ENCODE measurements around the gene FEN1. TPM values are rescaled to one million over a fixed set of nuclear protein-coding genes. Genes with fewer than 3 reads are reported as not detected.

FEN1 gene
- total RNA-seq, 1 experiment from 2014 or later, result 89.5 TPM

DNA sequence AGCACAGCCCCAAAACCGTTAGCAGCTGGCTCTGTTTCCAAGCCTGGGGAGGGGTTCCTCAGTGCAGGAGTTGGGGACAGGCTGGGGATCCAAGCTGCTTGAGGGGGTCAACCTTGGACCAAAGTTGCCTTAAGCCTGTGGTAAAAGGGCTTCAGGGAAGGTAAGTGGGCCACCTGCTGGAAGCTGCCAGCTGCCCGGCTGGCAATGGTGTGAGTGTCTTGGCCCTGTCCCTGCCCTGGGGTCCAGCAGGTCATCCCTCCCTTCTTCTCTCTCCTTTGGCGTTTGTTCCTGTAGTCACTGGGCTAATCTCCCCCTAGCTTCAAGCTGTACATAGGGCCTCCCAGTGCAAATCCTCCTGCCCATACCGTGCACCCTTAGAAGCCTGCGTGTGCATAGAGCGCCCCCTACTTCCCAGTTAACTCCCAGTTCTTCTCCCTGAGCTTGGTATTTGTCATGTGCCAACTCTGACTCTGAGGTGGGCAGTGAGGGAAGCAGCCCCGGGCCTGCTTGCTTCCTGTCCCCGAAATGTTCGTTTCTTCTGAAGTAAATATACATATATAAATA is 4.7 kb upstream of the FEN1 start (continued):
- TF ChIP-seq TCF7L2 (IDR thresholded peaks at IDR 0.05; ENCODE audit: borderline replicate concordance, extremely low read depth, insufficient read depth, insufficient read length) (no peak), CTCF (IDR thresholded peaks at IDR 0.05 in 2 of 3, conservative IDR thresholded peaks at IDR 0.05 in 1 of 3; ENCODE audit: borderline replicate concordance in 1 of 3, insufficient read depth in 1 of 3, low read depth in 2 of 3, low read length in 2 of 3) (peak; percentile 77 to 97 (median 82)), JUND (IDR thresholded peaks at IDR 0.05) (no peak), CBX3 (IDR thresholded peaks at IDR 0.05; ENCODE audit: low read depth) (no peak), POLR2A (IDR thresholded peaks at IDR 0.05; ENCODE audit: borderline replicate concordance, extremely low read depth, insufficient read depth, insufficient read length) (no peak)

GRCh38 chr11:61791737-61792309 is 888 bp upstream of the FEN1 start:
- H3K36me3 ChIP-seq (ENCODE audit: control insufficient read depth in 1 of 2, insufficient read depth in 2 of 2, low read length in 2 of 2), result peaks cover 24 to 52% of the 10 kb centered on the region in 2 experiments; a peak in 3 of 4 replicates
- intact Hi-C loops (cut with micrococcal nuclease), result no loop called here
- CTCF ChIA-PET, result interaction anchor here (1.0 to 2.4 kb wide), 4 partner anchors 11 to 316 kb away, joined by 3 to 9 read pairs (median 4); no protein-coding TSS in a partner anchor
- H4K20me1 ChIP-seq (ENCODE audit: insufficient read depth), result peaks cover under 1% of the 10 kb centered on the region; the same call in 1 of the 2 replicates
- peak overlapping the region; percentile 94 for H3K27ac ChIP-seq (ENCODE audit: low read depth, low read length)
- H3K9me2 ChIP-seq (ENCODE audit: insufficient read depth), result no peaks in the 10 kb centered on the region
- no peak overlapping the region for H2AFZ ChIP-seq (ENCODE audit: low read depth, low read length, poor library complexity, severe bottlenecking)
- peak overlapping the region; percentile 99 for H3K9ac ChIP-seq (ENCODE audit: low read length)
- H3K27me3 ChIP-seq (ENCODE audit: insufficient read depth, low read length), result no peaks in the 10 kb centered on the region
- ATAC-seq (peak; percentile 46), DNase-seq (ENCODE audit: low read depth, low spot score) (peak; percentile 63)
- peak overlapping the region; percentile 90 for H3K4me2 ChIP-seq (ENCODE audit: low read length)
- peak overlapping the region; percentile 96 to 100 for H3K4me3 ChIP-seq (replicated peaks in 1 of 2; ENCODE audit: low read depth in 1 of 2, low read length in 2 of 2)
- RAD21 ChIA-PET (ENCODE audit: low non-redundant PET in 1 of 2, low total read pairs in 2 of 2, uncharacterized antibody in 2 of 2, unreplicated experiment in 2 of 2), result interaction anchor here in 1 of 2 experiments (1.5 kb wide), 1 partner anchor 316 kb away, joined by 3 read pairs; no protein-coding TSS in a partner anchor
- H3K79me2 ChIP-seq (ENCODE audit: insufficient read depth, low read length), result peaks cover 65% of the 10 kb centered on the region
- peaks cover 4 to 16% of the 10 kb centered on the region in 2 experiments; a peak in 2 of 4 replicates for H3K4me1 ChIP-seq (ENCODE audit: control insufficient read depth in 1 of 2, insufficient read depth in 2 of 2, low read length in 2 of 2)
- TF ChIP-seq FOSL1 (IDR thresholded peaks at IDR 0.05; ENCODE audit: low read depth), result no peak
- TF ChIP-seq YY1 (IDR thresholded peaks at IDR 0.05; ENCODE audit: extremely low read depth, insufficient replicate concordance, low read depth, low read length), result no peak
- TF ChIP-seq, protein P1, sequence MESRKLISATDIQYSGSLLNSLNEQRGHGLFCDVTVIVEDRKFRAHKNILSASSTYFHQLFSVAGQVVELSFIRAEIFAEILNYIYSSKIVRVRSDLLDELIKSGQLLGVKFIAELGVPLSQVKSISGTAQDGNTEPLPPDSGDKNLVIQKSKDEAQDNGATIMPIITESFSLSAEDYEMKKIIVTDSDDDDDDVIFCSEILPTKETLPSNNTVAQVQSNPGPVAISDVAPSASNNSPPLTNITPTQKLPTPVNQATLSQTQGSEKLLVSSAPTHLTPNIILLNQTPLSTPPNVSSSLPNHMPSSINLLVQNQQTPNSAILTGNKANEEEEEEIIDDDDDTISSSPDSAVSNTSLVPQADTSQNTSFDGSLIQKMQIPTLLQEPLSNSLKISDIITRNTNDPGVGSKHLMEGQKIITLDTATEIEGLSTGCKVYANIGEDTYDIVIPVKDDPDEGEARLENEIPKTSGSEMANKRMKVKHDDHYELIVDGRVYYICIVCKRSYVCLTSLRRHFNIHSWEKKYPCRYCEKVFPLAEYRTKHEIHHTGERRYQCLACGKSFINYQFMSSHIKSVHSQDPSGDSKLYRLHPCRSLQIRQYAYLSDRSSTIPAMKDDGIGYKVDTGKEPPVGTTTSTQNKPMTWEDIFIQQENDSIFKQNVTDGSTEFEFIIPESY (IDR thresholded peaks at IDR 0.05; ENCODE audit: extremely low read depth, insufficient replicate concordance, low read length), result no peak
- 0 out of 2 replicates have a peak, but pooled peaks have one; percentile 5 for TF ChIP-seq SIN3A (IDR thresholded peaks at IDR 0.05; ENCODE audit: low read depth)
- POLR2A ChIA-PET, result interaction anchor here (0.6 to 2.8 kb wide), 6 partner anchors 9 to 39 kb away, joined by 3 to 14 read pairs (median 3); no protein-coding TSS in a partner anchor
- H3K9me3 ChIP-seq (ENCODE audit: control insufficient read depth in 1 of 2, insufficient read depth in 1 of 2, low read depth in 1 of 2, low read length in 2 of 2), result no peaks in the 10 kb centered on the region
- BruUV-seq (replicated peaks), result TSS peak; percentile 83

Measured in HCT116 (cell line).